Left cardiac atrium (tissue), 4 donors: ENCODE measurements around the gene COL6A2. TPM values are rescaled to one million over a fixed set of nuclear protein-coding genes. Genes with fewer than 3 reads are reported as not detected.
"Not testable (repeated sequence)": the region's sequence is repeated elsewhere in the genome, so short reads cannot be mapped to it uniquely, and the experiment has no call there.

Source experiments
- ATAC-seq, 2 donors: fragments of 200-7000 bp; cut with Tn5 transposase; one replicate each; pipeline ENCODE4 v1.9.1; 2020; ENCODE audit warnings: mild to moderate bottlenecking in 2 of 2, moderate library complexity in 2 of 2
- DNase-seq: peaks from one replicate; pipeline ENCODE4 v3.0.0-alpha.2; 2020
- intact Hi-C, 2 donors: fragments of 100-400 bp; cut with DNase I; formaldehyde crosslinking; loops; one replicate each; pipeline versions ENCODE4 v1.14.1 to v1.15.1; 2022 to 2023
- total RNA-seq, 2 donors: library from RNA; stranded (reverse); fragmentation: NEBNext Ultra II Directional; extraction: Animal tissue kit (Norgen Biotek cat#: 25700); gene quantifications; one replicate each; pipeline ENCODE4 v1.2.1, GENCODE V29; 2021
- donor health status: DM: no; HTN: yes; CAD: no.
- donor health status: DM: no; HTN: yes; CAD: no; lungs with severe emphysema.
- donor health status: DM: yes; HTN: yes; CAD: no.
- donor health status: Dilated cardiomyopathy.

COL6A2 gene
- total RNA-seq, 2 donors from 2014 or later = 330 to 350 TPM

DNA sequence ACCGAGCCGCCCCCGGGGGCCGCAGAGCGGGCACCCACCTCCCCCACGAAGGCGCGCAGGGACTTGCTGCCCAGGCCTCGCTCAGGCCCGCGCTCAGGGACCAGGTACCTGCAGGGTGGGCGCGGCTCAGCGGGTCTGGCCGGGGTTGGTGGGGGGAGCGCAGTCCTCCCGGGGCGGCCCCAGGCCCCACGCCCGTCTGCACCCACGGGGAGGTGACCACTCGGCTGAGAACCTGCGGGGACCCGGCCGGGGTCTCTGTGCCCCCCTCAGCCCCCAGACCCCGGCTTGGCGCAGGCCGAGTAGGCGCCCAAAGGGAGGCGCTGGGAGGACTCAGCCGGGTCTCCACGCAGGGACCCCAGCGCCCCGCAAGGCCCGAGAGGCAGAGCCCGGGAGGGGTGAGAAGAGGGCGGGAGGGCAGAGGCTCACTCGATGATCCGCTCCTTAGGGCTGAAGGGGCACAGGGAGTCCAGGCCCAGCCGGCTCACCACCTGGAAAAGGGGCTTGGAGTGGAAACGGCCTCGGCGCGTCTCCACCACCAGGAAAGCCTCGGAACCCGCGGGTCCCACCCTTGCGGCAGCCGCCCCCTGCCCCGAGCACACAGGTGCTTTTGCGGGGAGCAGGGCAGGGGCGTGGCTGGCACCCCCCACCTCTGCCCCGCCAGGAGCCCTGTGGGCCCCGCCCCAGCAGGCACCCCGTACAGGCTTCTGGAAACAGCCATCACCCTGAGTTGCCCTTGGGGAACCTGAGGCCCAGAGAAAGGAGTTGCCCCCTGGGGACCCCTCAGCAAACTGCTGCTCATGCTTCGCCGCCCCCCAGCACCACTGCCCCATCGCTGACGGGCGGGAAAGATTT lies 48.2 kb downstream of the COL6A2 start:
- DNase-seq (peak; percentile 22), ATAC-seq (no peak)
- intact Hi-C loops = loop anchor here in 1 of 2 donors (10.0 kb wide), 1 partner anchor 109 kb away; no protein-coding TSS in a partner anchor

DNA sequence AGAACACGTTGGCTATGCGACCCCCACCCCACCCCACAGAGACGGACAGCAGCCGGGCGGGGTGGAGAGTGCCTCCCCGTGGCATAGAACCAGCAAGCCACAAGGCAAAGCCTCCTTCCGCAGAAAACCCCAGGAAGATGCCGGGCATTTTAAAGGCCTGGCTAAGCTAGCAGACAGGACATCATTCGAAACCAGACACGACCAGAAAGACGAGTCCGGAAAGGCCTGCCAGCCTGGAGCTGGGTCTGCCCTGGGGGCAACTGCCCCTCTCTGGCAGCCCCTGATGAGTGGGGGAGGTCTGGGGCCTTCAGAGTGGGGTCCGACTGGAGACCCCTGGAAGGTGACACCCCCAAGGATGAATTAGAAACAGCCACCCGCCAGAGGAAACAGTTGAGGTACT lies 48.9 kb downstream of the COL6A2 start:
- DNase-seq = no peak

DNA sequence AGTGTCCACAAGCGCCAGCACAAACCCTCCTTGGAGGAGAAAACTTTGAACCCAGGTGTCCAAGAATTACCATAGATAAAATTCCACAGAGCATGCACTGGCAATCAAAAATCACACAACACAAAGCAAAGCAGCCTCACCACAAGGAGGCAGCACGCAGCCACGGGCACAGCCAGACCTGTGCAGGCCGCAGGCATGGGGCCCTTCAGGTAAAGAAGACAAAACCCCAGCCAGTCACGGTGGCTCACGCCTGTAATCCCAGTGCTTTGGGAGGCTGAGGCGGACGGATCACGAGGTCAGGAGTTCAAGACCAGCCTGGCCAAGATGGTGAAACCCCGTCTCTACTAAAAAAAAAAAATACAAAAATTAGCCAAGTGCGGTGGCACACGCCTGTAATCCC lies 49.5 kb downstream of the COL6A2 start:
- DNase-seq, ATAC-seq: not testable (repeated sequence)
- intact Hi-C loops = loop anchor here in 1 of 2 donors (10.0 kb wide), 1 partner anchor 107 kb away; no protein-coding TSS in a partner anchor

More for the DNA sequence above, 48.9 kb downstream of the COL6A2 start:
- no peak for ATAC-seq
- intact Hi-C loops = loop anchor here in 1 of 2 donors (10.0 kb wide), 1 partner anchor 108 kb away; no protein-coding TSS in a partner anchor

GRCh38 chr21:46148106-46148505 lies 50.2 kb downstream of the COL6A2 start:
- no peak for ATAC-seq
- intact Hi-C loops = loop anchor here in 1 of 2 donors (10.0 kb wide), 1 partner anchor 107 kb away; no protein-coding TSS in a partner anchor
- no peak for DNase-seq

DNA sequence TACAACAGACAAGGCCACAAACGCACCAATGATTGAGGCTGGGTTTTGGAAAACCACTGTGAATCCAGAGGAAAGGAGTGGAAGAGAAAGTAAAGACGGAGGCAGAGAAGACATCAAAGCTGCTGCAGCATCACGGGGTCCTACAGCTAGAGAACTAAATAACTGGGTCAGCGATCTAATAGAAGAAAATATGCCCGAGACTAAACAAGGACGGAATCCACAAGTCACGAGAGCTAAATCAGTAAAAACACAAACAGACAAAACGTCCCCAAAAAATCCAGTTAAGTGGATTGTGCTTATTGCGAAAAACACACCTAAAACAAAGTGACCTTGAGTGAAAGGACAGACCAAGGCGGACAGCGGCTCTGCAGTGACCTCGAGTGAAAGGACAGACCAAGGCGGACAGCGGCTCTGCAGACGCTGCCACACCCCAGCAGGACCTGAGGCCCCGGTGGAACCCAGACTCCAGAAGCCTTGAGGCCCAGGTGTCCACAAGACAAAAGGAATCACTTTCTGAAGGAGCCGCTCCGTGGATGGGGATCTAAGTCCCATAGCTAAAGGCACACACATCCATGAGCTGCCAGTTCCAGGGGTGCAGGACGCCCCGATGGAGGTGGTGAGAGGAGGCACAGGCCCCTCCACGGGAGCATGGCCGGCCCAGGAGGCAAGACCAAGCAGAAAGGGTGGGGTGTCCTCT lies 51.4 kb downstream of the COL6A2 start:
- ATAC-seq (no peak), DNase-seq (peak; percentile 16)
- intact Hi-C loops = loop anchor here in 1 of 2 donors (10.0 kb wide), 1 partner anchor 105 kb away; no protein-coding TSS in a partner anchor

GRCh38 chr21:46150073-46150472 lies 52.2 kb downstream of the COL6A2 start:
- DNase-seq = peak; percentile 10
- intact Hi-C loops = loop anchor here in 1 of 2 donors (10.0 kb wide), 1 partner anchor 85 kb away; no protein-coding TSS in a partner anchor
- ATAC-seq = no peak

- intact Hi-C loops = loop anchor here in 1 of 2 donors (10.0 kb wide), 1 partner anchor 84 kb away; no protein-coding TSS in a partner anchor
- ATAC-seq (no peak), DNase-seq (peak; percentile 18)
Measured at GRCh38 chr21:46150491-46151121, 52.7 kb downstream of the COL6A2 start.

DNA sequence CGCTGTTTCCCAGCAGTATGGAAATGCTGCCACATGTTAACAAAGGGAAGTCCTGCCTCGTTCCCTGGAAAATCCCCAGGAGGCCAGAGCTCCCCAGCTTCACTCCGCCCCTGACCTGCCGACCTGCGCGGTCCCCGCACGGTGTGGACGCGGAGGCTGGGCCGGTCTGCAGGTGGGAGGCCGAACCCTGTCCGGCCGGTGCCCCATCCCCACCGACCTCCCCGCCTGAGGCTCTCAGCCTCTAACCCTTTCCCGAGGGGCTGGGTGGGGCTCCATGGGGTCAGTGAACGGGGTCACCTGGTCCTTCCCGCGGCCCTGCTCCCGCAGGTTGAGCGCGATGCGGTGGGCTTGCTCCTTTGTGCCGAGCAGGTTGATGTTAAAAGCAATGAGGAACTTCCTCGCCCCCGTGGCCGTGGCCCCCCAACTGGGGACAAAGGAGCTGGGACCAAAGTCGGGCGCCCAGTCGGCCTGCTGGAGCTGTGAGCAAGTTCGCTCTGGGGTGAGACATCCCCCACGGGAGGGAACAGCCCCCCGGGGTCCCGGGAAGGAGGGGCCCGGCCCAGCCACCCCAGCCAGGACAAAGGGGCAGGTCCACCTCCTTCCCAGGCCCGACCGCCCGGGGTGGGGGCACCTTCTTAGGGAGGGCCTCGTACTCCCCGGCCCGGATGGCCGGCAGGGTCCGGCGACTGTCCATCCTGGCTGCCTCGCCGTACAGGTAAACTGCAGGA lies 53.5 kb downstream of the COL6A2 start:
- DNase-seq (no peak), ATAC-seq (no peak)
- intact Hi-C loops = loop anchor here in 1 of 2 donors (10.0 kb wide), 1 partner anchor 83 kb away; no protein-coding TSS in a partner anchor

GRCh38 chr21:46151989-46152926 lies 54.3 kb downstream of the COL6A2 start:
- no peak for ATAC-seq
- intact Hi-C loops = loop anchor here in 1 of 2 donors (10.0 kb wide), 1 partner anchor 83 kb away; no protein-coding TSS in a partner anchor
- DNase-seq = no peak

DNA sequence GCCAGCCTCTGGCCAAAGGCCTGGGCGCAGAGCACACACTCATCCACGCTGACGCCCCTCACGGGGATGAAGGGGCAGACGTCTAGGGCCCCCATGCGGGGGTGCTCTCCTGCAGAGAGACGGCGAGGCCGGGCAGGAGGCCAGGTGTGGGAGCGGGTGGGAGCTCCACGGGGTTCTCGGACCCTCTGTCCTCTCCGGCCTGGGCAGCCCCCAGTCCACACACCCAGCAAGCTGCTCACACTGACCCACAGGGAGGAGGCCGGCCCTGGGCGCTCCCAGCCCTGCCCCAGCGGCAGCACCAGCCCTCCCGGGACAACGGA lies 55.0 kb downstream of the COL6A2 start:
- DNase-seq (no peak), ATAC-seq (peak; percentile 21 to 48)
- intact Hi-C loops = loop anchor here in 1 of 2 donors (10.0 kb wide), 1 partner anchor 82 kb away; no protein-coding TSS in a partner anchor

DNA sequence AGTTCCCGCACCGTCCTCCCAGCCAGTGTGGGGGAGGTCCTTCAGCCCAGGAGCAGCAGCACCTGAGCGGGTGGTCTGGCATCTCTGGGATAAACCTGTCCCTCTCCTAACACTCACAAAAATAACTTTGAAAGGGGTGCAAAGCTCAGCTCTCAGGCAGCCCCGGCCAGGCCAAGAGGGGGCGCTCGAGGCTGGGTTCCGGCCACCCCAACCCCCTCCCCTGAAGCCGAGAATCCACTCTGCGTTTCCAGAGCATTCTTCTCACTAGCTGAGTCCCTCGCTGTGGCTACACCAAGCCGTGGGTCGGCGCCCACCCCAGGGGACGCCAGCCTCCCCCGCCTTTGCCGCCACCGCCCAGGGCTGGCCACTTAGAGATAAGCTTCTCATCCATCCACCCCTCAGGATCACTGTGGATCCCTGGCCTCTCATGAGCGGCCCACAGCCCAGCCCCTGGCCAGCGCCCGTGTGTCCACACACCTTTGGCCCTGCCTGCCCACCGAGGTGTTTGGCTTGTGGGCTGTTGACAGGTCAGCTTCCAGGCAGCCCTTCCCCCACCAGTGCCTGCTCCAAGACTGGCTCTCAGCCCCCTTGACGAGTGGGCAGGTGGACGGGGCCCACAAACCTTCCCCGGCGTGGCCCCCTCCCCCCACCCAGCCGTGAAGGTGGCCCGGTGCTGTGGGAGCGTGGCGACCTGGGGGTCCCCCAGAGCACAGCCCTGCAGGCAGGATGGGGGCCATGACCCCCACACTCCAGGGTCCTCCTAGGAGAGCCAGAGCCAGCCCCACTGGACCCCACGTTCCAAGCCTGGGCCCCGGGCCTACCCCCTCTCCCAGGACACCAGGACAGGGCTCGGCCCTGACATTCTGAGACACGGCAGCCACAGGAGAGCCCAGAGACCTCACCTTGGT lies 55.6 kb downstream of the COL6A2 start:
- DNase-seq (no peak), ATAC-seq (peak; percentile 72 to 76)
- intact Hi-C loops = loop anchor here in 1 of 2 donors (10.0 kb wide), 1 partner anchor 81 kb away; no protein-coding TSS in a partner anchor

DNA sequence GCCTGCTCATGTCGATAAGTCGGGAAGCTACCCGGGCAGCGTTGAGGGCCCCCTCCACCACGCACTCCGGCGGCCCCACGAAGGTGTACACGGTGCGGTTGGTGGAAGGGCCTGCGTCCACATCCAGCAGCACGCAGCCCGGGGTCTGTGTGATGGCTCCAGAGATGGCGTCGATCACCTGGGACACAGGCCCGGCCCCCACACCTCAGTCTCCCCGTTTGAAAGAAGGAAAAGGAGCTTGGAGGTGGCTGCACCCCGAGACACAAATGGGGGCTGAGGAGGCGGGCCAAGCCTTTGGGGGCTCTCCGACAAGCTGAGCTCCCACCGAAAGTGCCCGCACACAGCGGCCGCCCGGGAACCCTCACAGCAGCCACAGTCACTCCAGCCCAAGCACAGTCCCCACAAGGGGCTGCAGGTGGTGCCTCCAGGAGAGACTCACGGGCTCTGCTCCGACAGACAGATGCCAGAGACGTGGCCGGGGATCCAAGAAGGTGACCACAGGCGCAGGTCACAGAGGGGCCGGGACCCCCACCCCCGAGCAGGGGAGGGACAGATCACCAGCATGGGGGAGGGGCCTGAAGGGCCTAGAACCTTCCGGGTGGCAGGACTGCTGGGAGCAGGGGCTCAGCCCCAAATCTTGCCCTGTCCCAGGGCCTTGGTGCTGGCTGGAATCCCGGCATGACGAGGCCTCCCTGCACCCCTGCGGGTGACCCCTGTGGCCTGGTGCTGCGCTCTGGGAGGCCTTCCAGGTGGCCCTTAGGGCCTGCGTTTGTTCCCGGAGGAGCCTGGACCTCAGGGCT lies 56.4 kb downstream of the COL6A2 start:
- intact Hi-C loops = loop anchor here in 1 of 2 donors (10.0 kb wide), 1 partner anchor 80 kb away; no protein-coding TSS in a partner anchor
- ATAC-seq (no peak), DNase-seq (no peak)

GRCh38 chr21:46154955-46155513 lies 57.1 kb downstream of the COL6A2 start:
- intact Hi-C loops = loop anchor here in 1 of 2 donors (10.0 kb wide), 1 partner anchor 80 kb away; no protein-coding TSS in a partner anchor
- no peak for ATAC-seq
- DNase-seq = no peak

DNA sequence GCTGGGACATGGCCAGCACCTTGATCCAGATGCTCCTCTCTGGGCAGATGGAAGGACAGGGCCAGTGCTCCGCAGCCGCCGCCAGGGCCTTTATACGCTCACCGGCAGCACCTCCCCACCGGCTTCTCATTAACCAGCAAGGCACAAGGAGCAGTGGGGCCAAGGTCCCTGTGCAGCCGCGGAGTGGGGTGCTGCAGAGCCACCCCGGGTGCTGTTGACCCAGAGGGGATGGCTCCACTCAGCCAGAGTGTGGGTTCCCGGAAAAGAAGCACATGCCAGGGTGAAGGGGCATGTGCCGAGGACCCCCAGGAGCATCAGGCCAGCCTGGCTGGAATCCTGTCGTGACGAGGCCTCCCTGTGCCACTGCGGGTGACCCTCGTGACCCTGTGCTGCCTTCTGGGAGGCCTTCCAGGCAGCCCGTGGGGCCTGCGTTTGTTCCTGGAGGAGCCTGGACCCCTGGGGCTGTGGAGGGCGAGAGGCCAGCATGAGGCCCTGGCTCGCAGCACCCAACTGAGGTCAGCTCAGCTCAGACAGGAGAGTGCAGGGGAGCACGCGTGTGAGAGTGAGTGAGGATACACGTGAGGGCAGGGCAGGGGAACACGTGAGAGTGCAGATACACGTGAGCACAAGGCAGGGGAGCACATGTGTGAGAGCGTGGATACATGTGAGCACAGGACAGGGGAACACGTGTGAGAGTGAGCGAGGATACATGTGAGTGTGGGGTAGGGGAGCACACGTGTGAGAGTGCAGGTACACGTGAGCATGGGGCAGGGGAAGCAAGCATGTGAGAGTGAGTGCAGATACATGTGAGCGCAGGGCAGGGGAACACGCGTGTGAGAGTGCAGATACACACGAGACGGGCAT lies 57.8 kb downstream of the COL6A2 start, which contains the start of gene FTCD:
Gene FTCD, minus strand, starts transcription at position 66 of the 864 bp plus-strand sequence. Its CDS starts 56 bp downstream, at position 10.
- no peak for ATAC-seq
- DNase-seq = no peak
- intact Hi-C loops = loop anchor here in 1 of 2 donors (10.0 kb wide), 1 partner anchor 79 kb away; no protein-coding TSS in a partner anchor
